Activated naive CD8-positive, alpha-beta T cell treated with anti-CD3 and anti-CD28 coated beads for 36 hours (primary cell): ENCODE data around the gene PRMT1. TPM values are rescaled to one million over a fixed set of nuclear protein-coding genes. Genes with fewer than 3 reads are reported as not detected.
"Not testable (repeated sequence)": the region's sequence is repeated elsewhere in the genome, so short reads cannot be mapped to it uniquely, and the experiment has no call there.

ENCODE experiments used
- DNase-seq: peaks from one replicate; pipeline ENCODE4 v3.0.0; 2021
- H3K27ac Mint-ChIP-seq: one replicate; pipeline ENCODE4 v1.8.0; 2022; ENCODE audit warnings: mild to moderate bottlenecking, moderate library complexity, mixed read lengths
- H3K27me3 Mint-ChIP-seq: one replicate; pipeline ENCODE4 v1.8.0; 2022; ENCODE audit warnings: mild to moderate bottlenecking, mixed read lengths
- H3K36me3 Mint-ChIP-seq: one replicate; pipeline ENCODE4 v1.8.0; 2021; ENCODE audit warnings: mild to moderate bottlenecking, mixed read lengths
- H3K4me1 Mint-ChIP-seq: one replicate; pipeline ENCODE4 v1.8.0; 2021; ENCODE audit warnings: mixed read lengths
- H3K4me3 Mint-ChIP-seq: one replicate; pipeline ENCODE4 v1.8.0; 2022; ENCODE audit warnings: mild to moderate bottlenecking, moderate library complexity, mixed read lengths
- H3K9me3 Mint-ChIP-seq: one replicate; pipeline ENCODE4 v1.8.0; 2022; ENCODE audit warnings: mixed read lengths
- total RNA-seq, 2 experiments: library from RNA; stranded (reverse); gene quantifications; one replicate each; pipeline ENCODE4 v1.2.3, GENCODE V29; 2021

PRMT1 gene
- total RNA-seq, 2 experiments from 2014 or later = 538 to 547 TPM

GRCh38 chr19:49704888-49705642, 28.0 kb downstream of the PRMT1 start:
- Mint-ChIP-seq H3K27ac (no peak overlapping the region), H3K36me3 (no peaks in the 10 kb centered on the region), H3K27me3 (peaks cover 16% of the 10 kb centered on the region), H3K9me3 (no peaks in the 10 kb centered on the region), H3K4me1 (no peaks in the 10 kb centered on the region), H3K4me3 (no peak overlapping the region)
- DNase-seq = no peak

- Mint-ChIP-seq H3K9me3 (no peaks in the 10 kb centered on the region), H3K36me3 (no peaks in the 10 kb centered on the region), H3K27me3 (peaks cover 15% of the 10 kb centered on the region), H3K4me3 (no peak overlapping the region), H3K27ac (no peak overlapping the region), H3K4me1 (no peaks in the 10 kb centered on the region)
- DNase-seq = no peak
Observed at GRCh38 chr19:49705919-49706318, 28.8 kb downstream of the PRMT1 start.

GRCh38 chr19:49710372-49710951, 33.4 kb downstream of the PRMT1 start:
- no peak overlapping the region for H3K27ac Mint-ChIP-seq
- H3K4me1 Mint-ChIP-seq = no peaks in the 10 kb centered on the region
- peaks cover 5% of the 10 kb centered on the region for H3K27me3 Mint-ChIP-seq
- H3K36me3 Mint-ChIP-seq = no peaks in the 10 kb centered on the region
- DNase-seq = no peak
- no peak overlapping the region for H3K4me3 Mint-ChIP-seq
- H3K9me3 Mint-ChIP-seq = no peaks in the 10 kb centered on the region

GRCh38 chr19:49712397-49712859, 35.4 kb downstream of the PRMT1 start:
- no peak overlapping the region for H3K27ac Mint-ChIP-seq
- no peak for DNase-seq
- peaks cover 5% of the 10 kb centered on the region for H3K4me1 Mint-ChIP-seq
- no peak overlapping the region for H3K4me3 Mint-ChIP-seq
- H3K27me3 Mint-ChIP-seq = peaks cover 5% of the 10 kb centered on the region
- no peaks in the 10 kb centered on the region for H3K36me3 Mint-ChIP-seq
- H3K9me3 Mint-ChIP-seq = no peaks in the 10 kb centered on the region

GRCh38 chr19:49713236-49713845, 36.3 kb downstream of the PRMT1 start:
- no peaks in the 10 kb centered on the region for H3K36me3 Mint-ChIP-seq
- peaks cover 5% of the 10 kb centered on the region for H3K27me3 Mint-ChIP-seq
- no peak for DNase-seq
- no peak overlapping the region for H3K4me3 Mint-ChIP-seq
- no peaks in the 10 kb centered on the region for H3K9me3 Mint-ChIP-seq
- H3K27ac Mint-ChIP-seq = no peak overlapping the region
- peaks cover 9% of the 10 kb centered on the region for H3K4me1 Mint-ChIP-seq

- H3K27me3 Mint-ChIP-seq = no peaks in the 10 kb centered on the region
- no peak overlapping the region for H3K4me3 Mint-ChIP-seq
- no peaks in the 10 kb centered on the region for H3K36me3 Mint-ChIP-seq
- no peaks in the 10 kb centered on the region for H3K9me3 Mint-ChIP-seq
- H3K4me1 Mint-ChIP-seq = peaks cover 9% of the 10 kb centered on the region
- no peak overlapping the region for H3K27ac Mint-ChIP-seq
- DNase-seq = no peak
Observed at GRCh38 chr19:49716154-49716553, 39.1 kb downstream of the PRMT1 start.

GRCh38 chr19:49718511-49718910, 41.4 kb downstream of the PRMT1 start:
- Mint-ChIP-seq H3K9me3 (no peaks in the 10 kb centered on the region), H3K27ac (peak overlapping the region; percentile 89), H3K4me1 (peaks cover 12% of the 10 kb centered on the region), H3K27me3 (no peaks in the 10 kb centered on the region), H3K4me3 (peak overlapping the region; percentile 91), H3K36me3 (no peaks in the 10 kb centered on the region)
- DNase-seq = no peak

- DNase-seq = no peak
- peaks cover 12% of the 10 kb centered on the region for H3K4me1 Mint-ChIP-seq
Observed at GRCh38 chr19:49718991-49719390, 41.9 kb downstream of the PRMT1 start.

GRCh38 chr19:49719420-49719819, 42.3 kb downstream of the PRMT1 start:
- H3K4me3 Mint-ChIP-seq = not testable (repeated sequence)

More at GRCh38 chr19:49718991-49719390, 41.9 kb downstream of the PRMT1 start:
- Mint-ChIP-seq H3K9me3 (no peaks in the 10 kb centered on the region), H3K27ac (no peak overlapping the region), H3K27me3 (no peaks in the 10 kb centered on the region), H3K36me3 (no peaks in the 10 kb centered on the region), H3K4me3 (no peak overlapping the region)

GRCh38 chr19:49727217-49728030, 50.4 kb downstream of the PRMT1 start:
- H3K27me3 Mint-ChIP-seq = no peaks in the 10 kb centered on the region
- no peak overlapping the region for H3K4me3 Mint-ChIP-seq
- H3K9me3 Mint-ChIP-seq = no peaks in the 10 kb centered on the region
- no peak overlapping the region for H3K27ac Mint-ChIP-seq
- no peaks in the 10 kb centered on the region for H3K4me1 Mint-ChIP-seq
- DNase-seq = no peak
- peaks cover 6% of the 10 kb centered on the region for H3K36me3 Mint-ChIP-seq

More at GRCh38 chr19:49719420-49719819, 42.3 kb downstream of the PRMT1 start:
- not testable (repeated sequence) for H3K9me3 Mint-ChIP-seq, DNase-seq, H3K36me3 Mint-ChIP-seq, H3K27me3 Mint-ChIP-seq, H3K27ac Mint-ChIP-seq
- H3K4me1 Mint-ChIP-seq = peaks cover 12% of the 10 kb centered on the region

- H3K27me3 Mint-ChIP-seq = no peaks in the 10 kb centered on the region
- H3K9me3 Mint-ChIP-seq = no peaks in the 10 kb centered on the region
- H3K27ac Mint-ChIP-seq = no peak overlapping the region
- H3K4me1 Mint-ChIP-seq = no peaks in the 10 kb centered on the region
- peaks cover 6% of the 10 kb centered on the region for H3K36me3 Mint-ChIP-seq
- no peak overlapping the region for H3K4me3 Mint-ChIP-seq
- DNase-seq = no peak
Observed at GRCh38 chr19:49730166-49730565, 53.1 kb downstream of the PRMT1 start.

Other genes starting within 250 kb of the PRMT1 start
- not detected for gene SLC17A7, start 235.7 kb upstream of the PRMT1 start, total RNA-seq
- gene PIH1D1, start 225.5 kb upstream of the PRMT1 start, total RNA-seq = 100 to 1,000 TPM; 140 to 141 TPM
- 10 to 100 TPM; 34.4 to 42.0 TPM for gene ALDH16A1, start 224.0 kb upstream of the PRMT1 start, total RNA-seq
- gene FLT3LG, start 203.1 kb upstream of the PRMT1 start, total RNA-seq = 10 to 100 TPM; 61.0 to 63.5 TPM
- 1,000 to 10,000 TPM; 3,663 to 3,691 TPM for gene RPL13A, start 189.7 kb upstream of the PRMT1 start, total RNA-seq
- gene RPS11, start 180.8 kb upstream of the PRMT1 start, total RNA-seq = 1,000 to 10,000 TPM; 2,825 to 2,867 TPM
- 10 to 100 TPM; 11.5 to 12.2 TPM for gene FCGRT, start 164.6 kb upstream of the PRMT1 start, total RNA-seq
- gene RCN3, start 149.3 kb upstream of the PRMT1 start, total RNA-seq = 1 to 10 TPM; 3.6 to 4.3 TPM
- 10 to 100 TPM; 61.4 to 69.5 TPM for gene NOSIP, start 96.7 kb upstream of the PRMT1 start, total RNA-seq
- 1 to 10 TPM; 1.5 to 1.6 TPM for gene PRRG2, start 96.0 kb upstream of the PRMT1 start, total RNA-seq
- 10 to 100 TPM; 16.0 to 17.8 TPM for gene PRR12, start 86.1 kb upstream of the PRMT1 start, total RNA-seq
- 1 to 10 TPM; 4.4 to 5.0 TPM for gene RRAS, start 37.1 kb upstream of the PRMT1 start, total RNA-seq
- gene SCAF1, start 35.1 kb upstream of the PRMT1 start, total RNA-seq = 10 to 100 TPM; 58.9 to 62.2 TPM
- gene IRF3, start 11.4 kb upstream of the PRMT1 start, total RNA-seq = 100 to 1,000 TPM in 1 of 2 experiments, 10 to 100 TPM in 1; 94.5 to 105 TPM
- 10 to 100 TPM; 74.1 to 81.9 TPM for gene BCL2L12, start 11.3 kb upstream of the PRMT1 start, total RNA-seq
- gene ADM5, start 12.3 kb downstream of the PRMT1 start, total RNA-seq = 10 to 100 TPM in 1 of 2 experiments, 1 to 10 TPM in 1; 9.5 to 12.0 TPM
- 1 to 10 TPM in 1 of 2 experiments, under 1 TPM in 1; 0.89 to 1.1 TPM for gene CPT1C, start 13.8 kb downstream of the PRMT1 start, total RNA-seq
- gene TSKS, start 86.0 kb downstream of the PRMT1 start, total RNA-seq = under 1 TPM; 0.58 to 0.72 TPM
- gene AP2A1, start 89.7 kb downstream of the PRMT1 start, total RNA-seq = 10 to 100 TPM; 83.0 to 83.2 TPM
- gene FUZ, start 136.0 kb downstream of the PRMT1 start, total RNA-seq = 10 to 100 TPM; 28.7 to 30.9 TPM
- gene MED25, start 141.0 kb downstream of the PRMT1 start, total RNA-seq = 10 to 100 TPM; 41.6 to 44.8 TPM
- gene PTOV1, start 173.9 kb downstream of the PRMT1 start, total RNA-seq = 10 to 100 TPM; 73.9 to 76.4 TPM
- 100 to 1,000 TPM in 1 of 2 experiments, 10 to 100 TPM in 1; 78.9 to 143 TPM for gene PNKP, start 190.3 kb downstream of the PRMT1 start, total RNA-seq
- gene AKT1S1, start 200.1 kb downstream of the PRMT1 start, total RNA-seq = 10 to 100 TPM; 21.0 to 22.7 TPM
- 10 to 100 TPM; 22.6 to 24.0 TPM for gene TBC1D17, start 200.4 kb downstream of the PRMT1 start, total RNA-seq
- 1 to 10 TPM; 2.3 to 2.9 TPM for gene IL4I1, start 219.6 kb downstream of the PRMT1 start, total RNA-seq